ENCODE measurements around the gene CRHR1.

GRCh38 chr17:45745601-45746494, 38.3 kb upstream of the CRHR1 start:
- TF ChIP-seq CTCF (conservative IDR thresholded peaks at IDR 0.05 in 1 of 2, IDR thresholded peaks at IDR 0.05 in 1 of 2; ENCODE audit: extremely low read depth in 1 of 2, insufficient read depth in 1 of 2, low read depth in 1 of 2, low read length in 2 of 2) (no peak), EZH2 (IDR thresholded peaks at IDR 0.05; ENCODE audit: borderline replicate concordance, low read length) (no peak)

All from mammary epithelial cell (primary cell).